GM18526 (cell line): ENCODE results near the gene ZNF384.

Experiments used
- POLR2A ChIP-seq: IDR thresholded peaks from 3 replicates; pipeline ENCODE4 v1.6.1; 2011; ENCODE audit not compliant: insufficient read length; ENCODE audit errors: extremely low read depth

Gene ZNF384

GRCh38 chr12:6641131-6641530 is 48.0 kb downstream of the ZNF384 start:
- no peak for TF ChIP-seq POLR2A

- TF ChIP-seq POLR2A: no peak
Measured at GRCh38 chr12:6640497-6640896, 48.7 kb downstream of the ZNF384 start.

- no peak for TF ChIP-seq POLR2A
Measured at GRCh38 chr12:6639151-6639801, 49.9 kb downstream of the ZNF384 start.

GRCh38 chr12:6638305-6638704 is 50.9 kb downstream of the ZNF384 start:
- no peak for TF ChIP-seq POLR2A

- peak; percentile 54 for TF ChIP-seq POLR2A
Measured at GRCh38 chr12:6635856-6636531, 53.2 kb downstream of the ZNF384 start, which contains the start of gene LPAR5. LPAR5 (minus strand) TSS chr12:6635959; CDS start chr12:6621248, 14,711 bp downstream.

- TF ChIP-seq POLR2A: no peak
Measured at GRCh38 chr12:6635375-6635855, 53.8 kb downstream of the ZNF384 start.

- peak; percentile 46 for TF ChIP-seq POLR2A
Measured at GRCh38 chr12:6632026-6632983, 56.9 kb downstream of the ZNF384 start.

- TF ChIP-seq POLR2A: peak; percentile 29
Measured at GRCh38 chr12:6631549-6631961, 57.6 kb downstream of the ZNF384 start.

GRCh38 chr12:6630736-6631135 is 58.4 kb downstream of the ZNF384 start:
- no peak for TF ChIP-seq POLR2A

GRCh38 chr12:6627616-6628015 is 61.6 kb downstream of the ZNF384 start:
- TF ChIP-seq POLR2A: no peak

GRCh38 chr12:6626654-6627283 is 62.4 kb downstream of the ZNF384 start:
- TF ChIP-seq POLR2A: no peak

- no peak for TF ChIP-seq POLR2A
Measured at GRCh38 chr12:6620885-6621274, 68.3 kb downstream of the ZNF384 start.

GRCh38 chr12:6620137-6620884 is 68.9 kb downstream of the ZNF384 start:
- TF ChIP-seq POLR2A: no peak
